Loucy (cell line): ENCODE measurements around the gene MZB1.
"Not testable (repeated sequence)": the region's sequence is repeated elsewhere in the genome, so short reads cannot be mapped to it uniquely, and the experiment has no call there.

Experiments
- CTCF ChIP-seq: fragments of 200-600 bp; sonication (generic); conservative IDR thresholded peaks from 2 replicates; pipeline ENCODE4 v1.5.1; 2014; ENCODE audit warnings: mild to moderate bottlenecking, antibody characterized with exemption, low read length
- EZH2phosphoT487 ChIP-seq: fragments of 200-600 bp; IDR thresholded peaks from 2 replicates; pipeline ENCODE4 v1.6.1; 2018; ENCODE audit warnings: antibody characterized with exemption, mild to moderate bottlenecking, moderate library complexity, borderline replicate concordance

GRCh38 chr5:139409116-139409515 lies 19.4 kb upstream of the MZB1 start:
- not testable (repeated sequence) for TF ChIP-seq CTCF, EZH2phosphoT487
